ENCODE data around the gene PKIG.

Gene PKIG

DNA sequence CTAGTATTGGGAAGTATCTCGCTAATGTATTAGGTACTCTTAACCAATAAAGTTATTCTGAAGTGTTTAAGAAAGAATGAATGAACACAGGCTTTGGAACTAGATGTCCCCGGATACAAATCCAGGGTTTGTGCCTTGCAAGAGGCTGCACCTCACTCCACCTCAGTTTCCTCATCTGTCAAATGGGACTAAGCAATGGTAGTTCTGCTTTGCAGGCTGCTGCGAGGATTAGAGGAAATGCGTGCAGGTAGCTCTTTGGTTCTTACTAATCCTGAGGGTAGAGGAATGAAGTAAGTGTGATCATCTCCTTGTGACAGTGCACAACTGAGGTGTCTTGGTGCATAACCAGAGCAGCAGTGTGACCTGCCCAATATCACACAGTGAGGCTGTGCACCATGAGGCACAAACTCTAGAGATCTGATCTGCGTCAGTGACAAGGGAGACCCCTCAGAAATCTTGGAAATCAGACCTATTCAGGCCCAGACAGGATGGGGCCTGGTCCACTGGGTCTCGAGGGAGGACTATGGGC lies 42.4 kb downstream of the PKIG start:
- no peak overlapping the region for H2AFZ ChIP-seq (ENCODE audit: low read depth, low read length, severe bottlenecking)
- H4K20me1 ChIP-seq (ENCODE audit: low read depth, low read length) = no peaks in the 10 kb centered on the region
- H3K9me2 ChIP-seq (replicated peaks; ENCODE audit: insufficient read depth, low read length) = no peaks in the 10 kb centered on the region
- no peak overlapping the region for H3K4me3 ChIP-seq (ENCODE audit: insufficient read depth, low read length, poor library complexity, severe bottlenecking)
- no peak overlapping the region for H3K9ac ChIP-seq (ENCODE audit: low read length)
- H3K27ac ChIP-seq (ENCODE audit: low read depth, low read length) = no peak overlapping the region
- H3K4me2 ChIP-seq (ENCODE audit: low read depth, low read length, poor library complexity, severe bottlenecking) = no peak overlapping the region
- H3F3A ChIP-seq (ENCODE audit: insufficient read depth) = no peaks in the 10 kb centered on the region
- no peaks in the 10 kb centered on the region for H3K9me3 ChIP-seq (ENCODE audit: insufficient read depth, low read length)
- no peaks in the 10 kb centered on the region for H3K36me3 ChIP-seq (ENCODE audit: low read length)
- H3K79me2 ChIP-seq (ENCODE audit: insufficient read depth, low read length) = no peaks in the 10 kb centered on the region
- H3K27me3 ChIP-seq (ENCODE audit: low read length) = no peaks in the 10 kb centered on the region
- TF ChIP-seq, protein P1, sequence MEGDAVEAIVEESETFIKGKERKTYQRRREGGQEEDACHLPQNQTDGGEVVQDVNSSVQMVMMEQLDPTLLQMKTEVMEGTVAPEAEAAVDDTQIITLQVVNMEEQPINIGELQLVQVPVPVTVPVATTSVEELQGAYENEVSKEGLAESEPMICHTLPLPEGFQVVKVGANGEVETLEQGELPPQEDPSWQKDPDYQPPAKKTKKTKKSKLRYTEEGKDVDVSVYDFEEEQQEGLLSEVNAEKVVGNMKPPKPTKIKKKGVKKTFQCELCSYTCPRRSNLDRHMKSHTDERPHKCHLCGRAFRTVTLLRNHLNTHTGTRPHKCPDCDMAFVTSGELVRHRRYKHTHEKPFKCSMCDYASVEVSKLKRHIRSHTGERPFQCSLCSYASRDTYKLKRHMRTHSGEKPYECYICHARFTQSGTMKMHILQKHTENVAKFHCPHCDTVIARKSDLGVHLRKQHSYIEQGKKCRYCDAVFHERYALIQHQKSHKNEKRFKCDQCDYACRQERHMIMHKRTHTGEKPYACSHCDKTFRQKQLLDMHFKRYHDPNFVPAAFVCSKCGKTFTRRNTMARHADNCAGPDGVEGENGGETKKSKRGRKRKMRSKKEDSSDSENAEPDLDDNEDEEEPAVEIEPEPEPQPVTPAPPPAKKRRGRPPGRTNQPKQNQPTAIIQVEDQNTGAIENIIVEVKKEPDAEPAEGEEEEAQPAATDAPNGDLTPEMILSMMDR (IDR thresholded peaks at IDR 0.05; ENCODE audit: insufficient read depth, low read length, poor library complexity, severe bottlenecking) = no peak
- TF ChIP-seq EZH2phosphoT487 (conservative IDR thresholded peaks at IDR 0.05; ENCODE audit: low read length) = no peak

DNA sequence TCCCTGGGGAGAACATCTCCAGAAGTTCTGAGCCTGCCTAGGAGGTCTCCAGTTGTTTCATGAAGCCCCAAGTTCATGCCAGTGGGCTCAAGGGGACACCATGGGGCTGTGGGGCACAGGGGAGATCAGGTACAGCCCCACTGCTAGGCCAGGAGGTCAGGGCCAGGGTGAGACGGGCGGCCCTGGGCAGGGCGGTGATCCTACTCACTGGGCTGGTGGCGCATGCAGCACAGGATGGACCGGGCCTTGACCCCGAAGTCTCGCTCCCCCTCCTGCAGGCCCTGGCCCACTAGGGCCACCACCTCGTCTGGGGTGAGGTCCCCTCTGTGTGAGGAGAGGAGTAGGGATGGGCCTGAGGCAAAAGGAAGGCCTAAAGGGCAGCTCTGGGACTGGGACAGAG lies 43.0 kb downstream of the PKIG start:
- H3F3A ChIP-seq (ENCODE audit: insufficient read depth) = no peaks in the 10 kb centered on the region
- no peaks in the 10 kb centered on the region for H3K9me2 ChIP-seq (replicated peaks; ENCODE audit: insufficient read depth, low read length)
- no peak overlapping the region for H3K4me3 ChIP-seq (ENCODE audit: insufficient read depth, low read length, poor library complexity, severe bottlenecking)
- H3K36me3 ChIP-seq (ENCODE audit: low read length) = no peaks in the 10 kb centered on the region
- no peaks in the 10 kb centered on the region for H4K20me1 ChIP-seq (ENCODE audit: low read depth, low read length)
- H3K9me3 ChIP-seq (ENCODE audit: insufficient read depth, low read length) = no peaks in the 10 kb centered on the region
- TF ChIP-seq, protein P1 (IDR thresholded peaks at IDR 0.05; ENCODE audit: insufficient read depth, low read length, poor library complexity, severe bottlenecking) = no peak
- TF ChIP-seq EZH2phosphoT487 (conservative IDR thresholded peaks at IDR 0.05; ENCODE audit: low read length) = no peak
- H2AFZ ChIP-seq (ENCODE audit: low read depth, low read length, severe bottlenecking) = no peak overlapping the region
- no peak overlapping the region for H3K9ac ChIP-seq (ENCODE audit: low read length)
- H3K4me2 ChIP-seq (ENCODE audit: low read depth, low read length, poor library complexity, severe bottlenecking) = no peak overlapping the region
- no peaks in the 10 kb centered on the region for H3K27me3 ChIP-seq (ENCODE audit: low read length)
- no peaks in the 10 kb centered on the region for H3K79me2 ChIP-seq (ENCODE audit: insufficient read depth, low read length)
- no peak overlapping the region for H3K27ac ChIP-seq (ENCODE audit: low read depth, low read length)

DNA sequence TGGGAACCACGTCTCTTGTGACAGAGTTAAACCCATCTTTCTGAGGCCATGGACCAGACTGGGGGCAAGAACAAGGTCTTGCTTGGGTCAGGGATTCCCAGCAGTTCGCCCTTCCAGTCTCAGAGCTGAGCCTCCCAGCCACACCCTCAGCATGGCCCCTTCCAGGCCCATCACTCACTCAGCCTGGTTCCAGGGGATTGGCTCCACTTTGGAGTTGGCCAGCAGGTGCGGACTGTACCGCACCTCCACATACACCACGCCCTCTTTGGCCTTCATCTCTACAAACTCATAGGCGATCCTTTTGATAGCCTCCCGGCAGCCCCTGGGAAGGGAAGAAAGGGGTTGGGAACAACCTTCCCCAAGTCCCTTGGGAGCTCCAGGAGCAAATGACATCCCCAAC lies 43.9 kb downstream of the PKIG start:
- Histone ChIP-seq H2AFZ (ENCODE audit: low read depth, low read length, severe bottlenecking) (no peak overlapping the region), H3K27ac (ENCODE audit: low read depth, low read length) (no peak overlapping the region), H3F3A (ENCODE audit: insufficient read depth) (no peaks in the 10 kb centered on the region), H3K4me3 (ENCODE audit: insufficient read depth, low read length, poor library complexity, severe bottlenecking) (no peak overlapping the region), H3K9me3 (ENCODE audit: insufficient read depth, low read length) (no peaks in the 10 kb centered on the region), H3K9ac (ENCODE audit: low read length) (no peak overlapping the region), H3K27me3 (ENCODE audit: low read length) (no peaks in the 10 kb centered on the region), H3K4me2 (ENCODE audit: low read depth, low read length, poor library complexity, severe bottlenecking) (no peak overlapping the region), H4K20me1 (ENCODE audit: low read depth, low read length) (no peaks in the 10 kb centered on the region), H3K79me2 (ENCODE audit: insufficient read depth, low read length) (no peaks in the 10 kb centered on the region), H3K36me3 (ENCODE audit: low read length) (no peaks in the 10 kb centered on the region), H3K9me2 (replicated peaks; ENCODE audit: insufficient read depth, low read length) (no peaks in the 10 kb centered on the region)
- no peak for TF ChIP-seq EZH2phosphoT487 (conservative IDR thresholded peaks at IDR 0.05; ENCODE audit: low read length)
- TF ChIP-seq, protein P1 (IDR thresholded peaks at IDR 0.05; ENCODE audit: insufficient read depth, low read length, poor library complexity, severe bottlenecking) = no peak
